Neural cell (in vitro differentiated cells): ENCODE measurements around the gene MARK4. TPM values are rescaled to one million over a fixed set of nuclear protein-coding genes. Genes with fewer than 3 reads are reported as not detected.

ENCODE experiments used
- H2AFZ ChIP-seq: fragments of 200-600, 300-800 bp; sonication (generic), shearing (Covaris generic); 2 replicates; pipeline ENCODE4 v1.6.0; 2014; ENCODE audit warnings: low read depth, mild to moderate bottlenecking, antibody characterized with exemption, low read length, moderate library complexity
- H3F3A ChIP-seq: fragments of 200-600 bp; shearing (Covaris generic); 2 replicates; pipeline ENCODE4 v1.6.1; 2016; ENCODE audit warnings: mild to moderate bottlenecking, moderate library complexity, mixed read lengths, antibody characterized with exemption, low read length; ENCODE audit not compliant: insufficient read depth, poor library complexity, severe bottlenecking
- H3K27ac ChIP-seq: fragments of 200-600, 300-800 bp; sonication (generic), shearing (Covaris generic); 2 replicates; pipeline ENCODE4 v1.5.1; 2014; ENCODE audit warnings: mild to moderate bottlenecking, low read length, moderate library complexity
- H3K27me3 ChIP-seq: fragments of 300-800, 200-600 bp; sonication (generic), shearing (Covaris generic); 2 replicates; pipeline ENCODE4 v1.6.0; 2014; ENCODE audit warnings: mild to moderate bottlenecking, low read depth, low read length, moderate library complexity; ENCODE audit not compliant: insufficient read depth
- H3K36me3 ChIP-seq: fragments of 300-800, 200-600 bp; sonication (generic), shearing (Covaris generic); 2 replicates; pipeline ENCODE4 v1.5.1; 2014; ENCODE audit warnings: mild to moderate bottlenecking, antibody characterized with exemption, low read length, moderate library complexity; ENCODE audit not compliant: insufficient read depth
- H3K4me2 ChIP-seq: fragments of 300-800, 200-600 bp; sonication (generic), shearing (Covaris generic); 2 replicates; pipeline ENCODE4 v1.6.0; 2014; ENCODE audit warnings: mild to moderate bottlenecking, low read length
- H3K4me3 ChIP-seq: fragments of 300-800, 200-600 bp; sonication (generic), shearing (Covaris generic); 2 replicates; pipeline ENCODE4 v1.5.1; 2014; ENCODE audit warnings: mild to moderate bottlenecking, low read length, moderate library complexity
- H3K79me2 ChIP-seq: fragments of 200-600 bp; shearing (Covaris generic); replicated peaks from 2 replicates; pipeline ENCODE4 v1.6.0; 2014; ENCODE audit warnings: mild to moderate bottlenecking, low read length, moderate library complexity; ENCODE audit not compliant: insufficient read depth
- H3K9ac ChIP-seq: fragments of 300-800, 200-600 bp; sonication (generic), shearing (Covaris generic); 2 replicates; pipeline ENCODE4 v1.6.1; 2016; ENCODE audit warnings: mild to moderate bottlenecking, low read length, mixed read lengths
- H3K9me2 ChIP-seq: fragments of 200-600 bp; shearing (Covaris generic); 2 replicates; pipeline ENCODE4 v1.6.1; 2016; ENCODE audit warnings: mild to moderate bottlenecking, low read length, mixed read lengths; ENCODE audit not compliant: insufficient read depth
- H3K9me3 ChIP-seq: fragments of 200-600, 300-800 bp; sonication (generic), shearing (Covaris generic); 2 replicates; pipeline ENCODE4 v1.6.1; 2016; ENCODE audit warnings: mild to moderate bottlenecking, mixed run types, low read length, moderate library complexity, mixed read lengths
- H4K20me1 ChIP-seq: fragments of 200-600 bp; shearing (Covaris generic); 2 replicates; pipeline ENCODE4 v1.6.1; 2016; ENCODE audit warnings: mild to moderate bottlenecking, mixed run types; ENCODE audit not compliant: insufficient read depth
- EP300 ChIP-seq: fragments of 450-650 bp; conservative IDR thresholded peaks from 2 replicates; pipeline ENCODE4 v1.6.1; 2014; ENCODE audit warnings: antibody characterized with exemption, mild to moderate bottlenecking, moderate library complexity; ENCODE audit not compliant: poor library complexity, severe bottlenecking
- EZH2 ChIP-seq: fragments of 200-600, 300-800 bp; shearing (Covaris generic), sonication (generic); IDR thresholded peaks from 2 replicates; pipeline ENCODE4 v1.6.1; 2014; ENCODE audit warnings: antibody characterized with exemption, low read length, borderline replicate concordance, mild to moderate bottlenecking; ENCODE audit not compliant: insufficient read depth, poor library complexity, severe bottlenecking
- MXI1 ChIP-seq: fragments of 450-650 bp; conservative IDR thresholded peaks from 2 replicates; pipeline ENCODE4 v1.6.1; 2014; ENCODE audit warnings: antibody characterized with exemption, mild to moderate bottlenecking; ENCODE audit not compliant: poor library complexity, severe bottlenecking
- POLR2AphosphoS5 ChIP-seq: IDR thresholded peaks from 2 replicates; pipeline ENCODE4 v1.6.1; 2012
- RAD21 ChIP-seq: fragments of 450-650 bp; conservative IDR thresholded peaks from 2 replicates; pipeline ENCODE4 v1.6.1; 2014; ENCODE audit warnings: antibody characterized with exemption, mild to moderate bottlenecking, moderate library complexity
- SMC3 ChIP-seq: fragments of 450-650 bp; conservative IDR thresholded peaks from 2 replicates; pipeline ENCODE4 v1.6.1; 2014; ENCODE audit warnings: antibody characterized with exemption, mild to moderate bottlenecking, moderate library complexity; ENCODE audit not compliant: poor library complexity
- TAF1 ChIP-seq: IDR thresholded peaks from 2 replicates; pipeline ENCODE4 v1.6.1; 2012; ENCODE audit warnings: low read depth
- polyA plus RNA-seq: library from polyadenylated mRNA; depleted of rRNA; stranded (reverse); fragments of >200 nt; gene quantifications from 2 replicates; pipeline ENCODE4 v1.2.3, GENCODE V29; 2014
- TF ChIP-seq, protein P1 (sequence below): IDR thresholded peaks from 2 replicates; pipeline ENCODE4 v1.6.1; 2012; ENCODE audit warnings: borderline replicate concordance
- TF ChIP-seq, protein P2 (sequence below): fragments of 450-650 bp; IDR thresholded peaks from 2 replicates; pipeline ENCODE4 v1.5.1; 2014; ENCODE audit warnings: antibody characterized with exemption, mild to moderate bottlenecking, moderate library complexity; ENCODE audit not compliant: poor library complexity, severe bottlenecking

MARK4 gene
- polyA plus RNA-seq, 1 donor from 2014 or later = 11.6 TPM

- Histone ChIP-seq H3K4me2 (no peak overlapping the region), H2AFZ (no peak overlapping the region), H3K9me3 (no peaks in the 10 kb centered on the region), H3K27me3 (peaks cover 57% of the 10 kb centered on the region), H3K4me3 (no peak overlapping the region), H3K27ac (no peak overlapping the region), H3K79me2 (no peaks in the 10 kb centered on the region), H3F3A (no peaks in the 10 kb centered on the region), H3K9me2 (no peaks in the 10 kb centered on the region), H4K20me1 (no peaks in the 10 kb centered on the region), H3K9ac (no peak overlapping the region), H3K36me3 (no peaks in the 10 kb centered on the region)
- TF ChIP-seq TAF1 = no peak
- no peak for TF ChIP-seq SMC3
- TF ChIP-seq EP300 = no peak
- TF ChIP-seq POLR2AphosphoS5 = no peak
- no peak for TF ChIP-seq RAD21
These were observed 15.6 kb upstream of the MARK4 start for GRCh38 chr19:45235485-45235884.

DNA sequence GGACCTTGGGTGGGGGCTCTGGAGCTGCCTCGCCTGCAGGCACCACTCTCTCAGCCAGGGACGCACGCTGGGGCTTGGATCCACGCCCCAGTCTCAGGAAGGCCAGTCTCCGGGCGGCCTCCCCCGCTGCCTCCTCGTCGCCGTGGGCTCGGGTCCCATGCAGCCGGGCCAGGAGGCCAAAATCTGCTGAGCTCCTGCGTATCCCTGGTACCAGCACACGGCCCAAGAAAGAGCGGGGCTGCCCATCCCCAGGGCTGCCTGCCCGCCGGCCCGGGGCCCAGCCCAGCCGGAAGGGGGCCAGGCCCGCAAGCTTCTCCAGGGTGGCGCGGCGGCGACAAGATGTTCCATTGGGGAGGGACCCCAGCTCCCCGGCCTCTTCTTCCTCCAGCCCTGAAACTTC, 12.5 kb upstream of the MARK4 start:
- H3K4me3 ChIP-seq = no peak overlapping the region
- no peaks in the 10 kb centered on the region for H3K79me2 ChIP-seq
- H2AFZ ChIP-seq = no peak overlapping the region
- no peaks in the 10 kb centered on the region for H3K9me2 ChIP-seq
- no peaks in the 10 kb centered on the region for H3F3A ChIP-seq
- no peaks in the 10 kb centered on the region for H4K20me1 ChIP-seq
- TF ChIP-seq TAF1 (no peak), EZH2 (no peak), EP300 (no peak), SMC3 (no peak), MXI1 (no peak), RAD21 (no peak)
- TF ChIP-seq, protein P1, sequence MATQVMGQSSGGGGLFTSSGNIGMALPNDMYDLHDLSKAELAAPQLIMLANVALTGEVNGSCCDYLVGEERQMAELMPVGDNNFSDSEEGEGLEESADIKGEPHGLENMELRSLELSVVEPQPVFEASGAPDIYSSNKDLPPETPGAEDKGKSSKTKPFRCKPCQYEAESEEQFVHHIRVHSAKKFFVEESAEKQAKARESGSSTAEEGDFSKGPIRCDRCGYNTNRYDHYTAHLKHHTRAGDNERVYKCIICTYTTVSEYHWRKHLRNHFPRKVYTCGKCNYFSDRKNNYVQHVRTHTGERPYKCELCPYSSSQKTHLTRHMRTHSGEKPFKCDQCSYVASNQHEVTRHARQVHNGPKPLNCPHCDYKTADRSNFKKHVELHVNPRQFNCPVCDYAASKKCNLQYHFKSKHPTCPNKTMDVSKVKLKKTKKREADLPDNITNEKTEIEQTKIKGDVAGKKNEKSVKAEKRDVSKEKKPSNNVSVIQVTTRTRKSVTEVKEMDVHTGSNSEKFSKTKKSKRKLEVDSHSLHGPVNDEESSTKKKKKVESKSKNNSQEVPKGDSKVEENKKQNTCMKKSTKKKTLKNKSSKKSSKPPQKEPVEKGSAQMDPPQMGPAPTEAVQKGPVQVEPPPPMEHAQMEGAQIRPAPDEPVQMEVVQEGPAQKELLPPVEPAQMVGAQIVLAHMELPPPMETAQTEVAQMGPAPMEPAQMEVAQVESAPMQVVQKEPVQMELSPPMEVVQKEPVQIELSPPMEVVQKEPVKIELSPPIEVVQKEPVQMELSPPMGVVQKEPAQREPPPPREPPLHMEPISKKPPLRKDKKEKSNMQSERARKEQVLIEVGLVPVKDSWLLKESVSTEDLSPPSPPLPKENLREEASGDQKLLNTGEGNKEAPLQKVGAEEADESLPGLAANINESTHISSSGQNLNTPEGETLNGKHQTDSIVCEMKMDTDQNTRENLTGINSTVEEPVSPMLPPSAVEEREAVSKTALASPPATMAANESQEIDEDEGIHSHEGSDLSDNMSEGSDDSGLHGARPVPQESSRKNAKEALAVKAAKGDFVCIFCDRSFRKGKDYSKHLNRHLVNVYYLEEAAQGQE = no peak
- TF ChIP-seq, protein P2, sequence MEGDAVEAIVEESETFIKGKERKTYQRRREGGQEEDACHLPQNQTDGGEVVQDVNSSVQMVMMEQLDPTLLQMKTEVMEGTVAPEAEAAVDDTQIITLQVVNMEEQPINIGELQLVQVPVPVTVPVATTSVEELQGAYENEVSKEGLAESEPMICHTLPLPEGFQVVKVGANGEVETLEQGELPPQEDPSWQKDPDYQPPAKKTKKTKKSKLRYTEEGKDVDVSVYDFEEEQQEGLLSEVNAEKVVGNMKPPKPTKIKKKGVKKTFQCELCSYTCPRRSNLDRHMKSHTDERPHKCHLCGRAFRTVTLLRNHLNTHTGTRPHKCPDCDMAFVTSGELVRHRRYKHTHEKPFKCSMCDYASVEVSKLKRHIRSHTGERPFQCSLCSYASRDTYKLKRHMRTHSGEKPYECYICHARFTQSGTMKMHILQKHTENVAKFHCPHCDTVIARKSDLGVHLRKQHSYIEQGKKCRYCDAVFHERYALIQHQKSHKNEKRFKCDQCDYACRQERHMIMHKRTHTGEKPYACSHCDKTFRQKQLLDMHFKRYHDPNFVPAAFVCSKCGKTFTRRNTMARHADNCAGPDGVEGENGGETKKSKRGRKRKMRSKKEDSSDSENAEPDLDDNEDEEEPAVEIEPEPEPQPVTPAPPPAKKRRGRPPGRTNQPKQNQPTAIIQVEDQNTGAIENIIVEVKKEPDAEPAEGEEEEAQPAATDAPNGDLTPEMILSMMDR = no peak
- H3K9me3 ChIP-seq = no peaks in the 10 kb centered on the region
- no peaks in the 10 kb centered on the region for H3K36me3 ChIP-seq
- no peak overlapping the region for H3K27ac ChIP-seq
- H3K4me2 ChIP-seq = no peak overlapping the region
- peaks cover 36% of the 10 kb centered on the region for H3K27me3 ChIP-seq
- H3K9ac ChIP-seq = no peak overlapping the region
